Loucy (cell line): Measurements from ENCODE around the gene MON1A.

Experiments
- H2AFZ ChIP-seq: fragments of 200-600 bp; sonication (generic); 2 replicates; pipeline ENCODE4 v1.6.0; 2016; ENCODE audit warnings: antibody characterized with exemption, mild to moderate bottlenecking, low read length, moderate library complexity
- H3F3A ChIP-seq: fragments of 200-600 bp; 2 replicates; pipeline ENCODE4 v1.6.0; 2016; ENCODE audit warnings: antibody characterized with exemption, low read depth, mild to moderate bottlenecking
- H3K27me3 ChIP-seq: fragments of 200-600 bp; sonication (generic); 2 replicates; pipeline ENCODE4 v1.6.1; 2014; ENCODE audit warnings: low read length, mild to moderate bottlenecking; ENCODE audit not compliant: insufficient read depth, poor library complexity, severe bottlenecking
- H3K36me3 ChIP-seq: fragments of 200-600 bp; sonication (generic); 2 replicates; pipeline ENCODE4 v1.6.1; 2016; ENCODE audit warnings: low read length; ENCODE audit not compliant: insufficient read depth
- H3K4me1 ChIP-seq: fragments of 200-600 bp; sonication (generic); 2 replicates; pipeline ENCODE4 v1.5.1; 2014; ENCODE audit warnings: low read length, mild to moderate bottlenecking; ENCODE audit not compliant: insufficient read depth, poor library complexity, severe bottlenecking
- H3K4me2 ChIP-seq: fragments of 200-600 bp; sonication (generic); 2 replicates; pipeline ENCODE4 v1.6.0; 2014; ENCODE audit warnings: antibody characterized with exemption, low read length, low read depth, mild to moderate bottlenecking; ENCODE audit not compliant: poor library complexity, severe bottlenecking
- H3K4me3 ChIP-seq: fragments of 200-600 bp; sonication (generic); 2 replicates; pipeline ENCODE4 v1.5.1; 2014; ENCODE audit warnings: low read length, mild to moderate bottlenecking, mixed read lengths; ENCODE audit not compliant: poor library complexity, severe bottlenecking
- H3K79me2 ChIP-seq: fragments of 200-600 bp; sonication (generic); 2 replicates; pipeline ENCODE4 v1.6.1; 2014; ENCODE audit warnings: low read length; ENCODE audit not compliant: insufficient read depth
- H3K9ac ChIP-seq: fragments of 200-600 bp; sonication (generic); 2 replicates; pipeline ENCODE4 v1.6.0; 2014; ENCODE audit warnings: mild to moderate bottlenecking, low read depth, low read length, moderate library complexity; ENCODE audit not compliant: poor library complexity, severe bottlenecking
- H3K9me2 ChIP-seq: fragments of 200-600 bp; sonication (generic); replicated peaks from 2 replicates; pipeline ENCODE4 v1.6.1; 2016; ENCODE audit warnings: low read depth, low read length, mixed read lengths
- H3K9me3 ChIP-seq: fragments of 200-600 bp; sonication (generic); 2 replicates; pipeline ENCODE4 v1.6.1; 2014; ENCODE audit warnings: mild to moderate bottlenecking, antibody characterized with exemption, low read length, low read depth; ENCODE audit not compliant: insufficient read depth
- H4K20me1 ChIP-seq: fragments of 200-600 bp; sonication (generic); 2 replicates; pipeline ENCODE4 v1.6.0; 2014; ENCODE audit warnings: antibody characterized with exemption, low read length, mild to moderate bottlenecking; ENCODE audit not compliant: insufficient read depth, poor library complexity, severe bottlenecking
- EZH2phosphoT487 ChIP-seq: fragments of 200-600 bp; IDR thresholded peaks from 2 replicates; pipeline ENCODE4 v1.6.1; 2018; ENCODE audit warnings: antibody characterized with exemption, mild to moderate bottlenecking, moderate library complexity, borderline replicate concordance
- TF ChIP-seq, protein P1 (sequence below): fragments of 200-600 bp; sonication (generic); conservative IDR thresholded peaks from 2 replicates; pipeline ENCODE4 v1.5.1; 2014; ENCODE audit warnings: mild to moderate bottlenecking, antibody characterized with exemption, low read length

Gene MON1A

DNA sequence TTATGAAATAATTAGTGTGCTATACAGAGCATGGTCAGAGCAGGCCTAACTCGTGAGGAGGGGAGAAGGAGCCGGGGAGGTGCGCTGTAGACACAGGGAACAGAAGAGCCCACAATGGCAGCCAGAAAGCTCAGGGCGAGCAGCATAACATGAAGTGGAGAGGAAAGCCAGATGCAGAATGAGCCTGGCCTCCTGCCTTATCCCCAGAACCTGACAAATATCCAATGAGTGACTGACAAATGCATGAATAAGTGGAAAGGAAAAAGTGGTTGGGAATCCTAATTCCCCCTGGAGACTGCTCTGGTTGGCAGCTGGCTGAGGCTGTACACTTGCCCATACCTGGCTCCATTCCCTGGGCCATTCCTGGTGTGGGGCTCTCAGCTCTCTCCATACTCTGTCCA is 16.7 kb downstream of the MON1A start:
- TF ChIP-seq, protein P1, sequence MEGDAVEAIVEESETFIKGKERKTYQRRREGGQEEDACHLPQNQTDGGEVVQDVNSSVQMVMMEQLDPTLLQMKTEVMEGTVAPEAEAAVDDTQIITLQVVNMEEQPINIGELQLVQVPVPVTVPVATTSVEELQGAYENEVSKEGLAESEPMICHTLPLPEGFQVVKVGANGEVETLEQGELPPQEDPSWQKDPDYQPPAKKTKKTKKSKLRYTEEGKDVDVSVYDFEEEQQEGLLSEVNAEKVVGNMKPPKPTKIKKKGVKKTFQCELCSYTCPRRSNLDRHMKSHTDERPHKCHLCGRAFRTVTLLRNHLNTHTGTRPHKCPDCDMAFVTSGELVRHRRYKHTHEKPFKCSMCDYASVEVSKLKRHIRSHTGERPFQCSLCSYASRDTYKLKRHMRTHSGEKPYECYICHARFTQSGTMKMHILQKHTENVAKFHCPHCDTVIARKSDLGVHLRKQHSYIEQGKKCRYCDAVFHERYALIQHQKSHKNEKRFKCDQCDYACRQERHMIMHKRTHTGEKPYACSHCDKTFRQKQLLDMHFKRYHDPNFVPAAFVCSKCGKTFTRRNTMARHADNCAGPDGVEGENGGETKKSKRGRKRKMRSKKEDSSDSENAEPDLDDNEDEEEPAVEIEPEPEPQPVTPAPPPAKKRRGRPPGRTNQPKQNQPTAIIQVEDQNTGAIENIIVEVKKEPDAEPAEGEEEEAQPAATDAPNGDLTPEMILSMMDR = no peak
- TF ChIP-seq EZH2phosphoT487 = no peak
- Histone ChIP-seq H3K36me3 (peaks cover 4% of the 10 kb centered on the region; the same call in 1 of the 2 replicates), H2AFZ (no peak overlapping the region), H3K4me1 (no peaks in the 10 kb centered on the region), H3K4me3 (no peak overlapping the region), H3F3A (no peaks in the 10 kb centered on the region), H3K4me2 (no peak overlapping the region), H3K9me2 (no peaks in the 10 kb centered on the region), H3K9ac (no peak overlapping the region), H3K9me3 (no peaks in the 10 kb centered on the region), H4K20me1 (no peaks in the 10 kb centered on the region), H3K79me2 (no peaks in the 10 kb centered on the region), H3K27me3 (no peaks in the 10 kb centered on the region)

DNA sequence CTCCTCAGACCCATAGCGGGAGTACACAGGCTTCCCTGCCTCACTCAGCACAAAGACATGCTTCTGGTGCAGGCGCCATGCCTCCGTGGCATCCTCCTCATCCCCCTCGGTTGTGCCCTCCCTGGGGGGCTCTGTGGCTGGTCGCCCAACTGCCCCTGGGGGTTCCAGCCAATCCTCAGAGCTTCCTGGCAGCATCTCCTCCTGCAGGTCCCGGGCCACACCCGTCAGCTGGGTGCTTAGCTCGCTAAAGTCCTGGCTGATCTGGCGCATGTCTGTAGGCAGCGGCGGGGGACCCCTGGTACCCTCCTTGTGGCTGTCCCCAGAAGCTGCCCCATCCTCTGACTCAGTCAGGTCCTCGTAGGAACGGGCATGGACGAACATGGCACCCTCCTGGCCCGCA is 18.0 kb downstream of the MON1A start:
- Histone ChIP-seq H3K36me3 (peaks cover 4% of the 10 kb centered on the region; the same call in 1 of the 2 replicates), H2AFZ (no peak overlapping the region), H3K79me2 (no peaks in the 10 kb centered on the region), H3K4me3 (no peak overlapping the region), H3K9ac (no peak overlapping the region), H4K20me1 (no peaks in the 10 kb centered on the region), H3K4me1 (no peaks in the 10 kb centered on the region), H3F3A (no peaks in the 10 kb centered on the region), H3K9me2 (no peaks in the 10 kb centered on the region), H3K4me2 (no peak overlapping the region), H3K27me3 (no peaks in the 10 kb centered on the region), H3K9me3 (no peaks in the 10 kb centered on the region)
- TF ChIP-seq, protein P1 = no peak
- TF ChIP-seq EZH2phosphoT487 = no peak

DNA sequence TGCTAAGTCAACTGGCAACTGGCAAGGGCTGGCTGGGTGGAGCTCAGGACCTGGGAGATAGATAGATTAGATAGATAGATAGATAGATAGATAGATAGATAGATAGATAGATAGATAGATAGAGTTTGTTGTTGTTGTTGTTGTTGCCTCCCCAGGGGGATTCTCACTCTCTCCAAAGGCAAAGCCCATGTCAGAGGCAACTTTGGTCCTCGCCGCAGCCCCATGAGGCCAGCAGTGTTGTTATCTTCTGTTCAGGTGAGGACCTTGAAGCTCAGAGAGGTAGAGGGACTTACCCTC is 18.5 kb downstream of the MON1A start:
- H3K4me3 ChIP-seq = no peak overlapping the region

More for the DNA sequence above, 18.5 kb downstream of the MON1A start:
- no peak overlapping the region for H3K4me2 ChIP-seq
- no peaks in the 10 kb centered on the region for H3F3A ChIP-seq
- H3K9me2 ChIP-seq = no peaks in the 10 kb centered on the region
- H3K79me2 ChIP-seq = no peaks in the 10 kb centered on the region
- peaks cover 2% of the 10 kb centered on the region for H3K4me1 ChIP-seq
- no peak overlapping the region for H3K9ac ChIP-seq
- no peak overlapping the region for H2AFZ ChIP-seq
- H3K9me3 ChIP-seq = no peaks in the 10 kb centered on the region
- H4K20me1 ChIP-seq = no peaks in the 10 kb centered on the region
- H3K36me3 ChIP-seq = peaks cover 4% of the 10 kb centered on the region; the same call in 1 of the 2 replicates
- H3K27me3 ChIP-seq = no peaks in the 10 kb centered on the region
- TF ChIP-seq, protein P1 = no peak
- TF ChIP-seq EZH2phosphoT487 = no peak
